Activated CD8-positive, alpha-beta memory T cell treated with anti-CD3 and anti-CD28 coated beads, Interleukin-2, amount 50 U/mL, for 24 hours (primary cell): Measurements from ENCODE around the gene TMEM127.
"Not testable (repeated sequence)": the region's sequence is repeated elsewhere in the genome, so short reads cannot be mapped to it uniquely, and the experiment has no call there.

Experiments
- DNase-seq: peaks from one replicate; pipeline ENCODE4 v3.0.0-alpha.2; 2020; ENCODE audit errors: extremely low read depth

TMEM127 gene

GRCh38 chr2:96241227-96241626 is 24.6 kb downstream of the TMEM127 start:
- no peak for DNase-seq

DNA sequence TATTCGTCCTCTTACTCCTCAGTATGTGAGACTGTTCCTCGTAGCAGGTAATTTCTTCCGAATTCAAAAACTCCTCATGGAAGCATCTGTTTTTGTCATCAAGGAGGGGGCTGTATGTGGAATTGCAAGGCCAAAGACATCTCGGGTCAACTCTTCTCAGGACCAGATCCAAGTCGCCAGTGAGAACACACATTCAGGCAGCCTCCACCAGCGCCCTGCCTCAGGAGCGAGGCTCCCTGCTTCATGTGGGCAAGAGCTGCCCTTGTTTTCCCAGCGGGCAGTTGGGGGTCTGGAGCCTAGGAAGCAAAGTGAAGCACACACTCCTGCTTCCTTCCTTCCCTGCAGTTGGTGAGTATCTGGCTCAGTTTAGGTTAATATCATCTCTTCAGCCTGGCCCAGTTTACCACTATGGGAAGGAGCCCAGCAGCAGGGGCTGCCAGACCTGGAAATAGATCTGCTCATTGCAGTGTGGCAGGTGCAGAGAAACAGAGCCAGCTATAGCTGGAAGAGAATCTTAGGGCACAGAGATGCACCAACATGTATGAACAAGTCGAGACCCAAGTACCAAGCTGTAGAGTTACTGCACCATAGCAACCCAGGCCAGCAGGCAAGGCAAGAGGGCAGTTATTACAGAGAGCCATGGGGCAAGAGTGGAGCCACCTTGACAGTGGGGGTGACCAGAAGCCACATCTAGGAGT is 25.3 kb downstream of the TMEM127 start:
- no peak for DNase-seq

DNA sequence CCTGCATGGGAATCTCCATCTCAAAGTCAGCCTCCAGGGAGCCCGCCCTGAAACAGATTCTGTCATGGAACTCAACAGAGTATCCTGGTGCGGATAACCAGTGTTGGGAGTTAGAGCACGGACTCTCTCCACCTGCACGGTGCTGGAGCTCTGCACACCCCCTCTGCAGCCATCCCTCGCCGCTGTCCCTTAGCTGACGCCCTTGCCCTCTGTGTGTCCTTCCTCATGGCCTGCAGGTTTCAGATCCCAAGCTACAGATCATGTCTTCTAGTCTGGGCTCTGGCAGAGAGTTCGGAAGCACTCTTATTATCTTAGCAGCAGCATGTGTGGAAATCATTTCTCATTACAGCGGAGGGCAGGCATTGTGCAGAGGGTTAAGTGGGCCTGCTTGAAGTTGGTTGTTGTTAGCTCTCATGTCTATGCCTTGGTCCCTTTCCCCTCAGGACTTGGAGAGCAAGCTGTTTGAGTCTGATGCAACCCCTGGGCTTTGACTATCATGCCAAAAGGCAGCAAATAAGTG is 26.0 kb downstream of the TMEM127 start:
- DNase-seq: no peak

- DNase-seq: no peak
Observed at GRCh38 chr2:96239091-96239490, 26.7 kb downstream of the TMEM127 start.

GRCh38 chr2:96238266-96238665 is 27.5 kb downstream of the TMEM127 start:
- DNase-seq: no peak

- DNase-seq: no peak
Observed at GRCh38 chr2:96236882-96237281, 28.9 kb downstream of the TMEM127 start.

GRCh38 chr2:96233880-96234316 is 31.9 kb downstream of the TMEM127 start:
- no peak for DNase-seq

GRCh38 chr2:96233436-96233835 is 32.4 kb downstream of the TMEM127 start:
- DNase-seq: no peak

- no peak for DNase-seq
Observed at GRCh38 chr2:96231316-96231715, 34.5 kb downstream of the TMEM127 start.

DNA sequence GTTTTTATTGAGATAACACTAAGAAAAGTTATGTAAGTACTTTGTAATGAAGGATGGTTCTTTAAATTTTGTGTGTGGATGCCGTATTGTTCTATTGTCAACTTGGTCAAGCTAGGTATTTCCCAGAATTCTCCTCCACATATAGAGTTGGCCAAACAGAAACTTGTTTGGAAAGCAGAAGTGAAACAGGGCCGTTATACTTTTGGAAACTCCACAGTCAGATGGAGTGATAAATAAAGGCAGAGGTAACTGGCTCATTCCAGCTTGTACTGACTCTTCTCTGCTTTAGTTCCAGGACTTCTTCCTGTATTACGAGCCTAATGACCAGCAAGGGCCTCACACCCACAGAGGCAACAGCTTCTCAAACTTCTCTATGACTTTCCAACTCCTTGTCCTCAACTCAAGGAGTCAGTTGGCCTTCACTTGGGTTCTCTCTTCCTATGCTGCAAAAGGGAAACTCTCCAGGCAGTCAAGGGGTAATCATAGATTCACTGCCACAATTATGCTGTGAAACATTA is 40.7 kb downstream of the TMEM127 start:
- DNase-seq: no peak

- DNase-seq: not testable (repeated sequence)
Observed at GRCh38 chr2:96221106-96221505, 44.7 kb downstream of the TMEM127 start.

GRCh38 chr2:96219959-96220358 is 45.8 kb downstream of the TMEM127 start:
- DNase-seq: not testable (repeated sequence)

DNA sequence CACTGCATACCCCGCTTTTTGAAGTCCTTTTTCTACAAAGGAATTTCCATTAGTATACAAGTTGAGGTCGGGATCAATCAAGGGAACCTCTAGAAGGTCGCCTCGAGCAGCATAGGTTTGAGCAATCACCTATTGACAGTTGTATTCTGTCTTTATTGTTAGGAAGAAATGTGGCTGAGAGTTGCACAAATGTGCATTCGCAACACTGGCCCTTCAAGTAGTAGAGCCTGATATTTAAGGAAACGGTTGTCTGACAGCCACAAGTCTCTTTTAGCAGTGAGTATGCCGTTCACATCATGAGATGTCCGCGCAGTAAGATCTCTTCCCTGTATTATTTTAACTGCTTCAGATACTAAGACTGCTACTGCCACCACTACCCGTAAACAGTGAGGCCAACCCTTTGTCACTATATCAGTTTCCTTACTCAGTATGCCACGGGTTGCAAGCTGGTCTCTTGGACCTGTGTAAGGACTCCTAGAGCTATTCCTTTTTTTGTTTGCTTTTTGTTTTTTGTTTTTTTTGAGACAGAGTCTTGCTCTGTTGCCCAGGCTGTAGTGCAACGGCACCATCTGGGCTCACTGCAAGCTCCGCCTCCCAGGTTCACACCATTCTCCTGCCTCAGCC is 47.2 kb downstream of the TMEM127 start:
- DNase-seq: no peak

DNA sequence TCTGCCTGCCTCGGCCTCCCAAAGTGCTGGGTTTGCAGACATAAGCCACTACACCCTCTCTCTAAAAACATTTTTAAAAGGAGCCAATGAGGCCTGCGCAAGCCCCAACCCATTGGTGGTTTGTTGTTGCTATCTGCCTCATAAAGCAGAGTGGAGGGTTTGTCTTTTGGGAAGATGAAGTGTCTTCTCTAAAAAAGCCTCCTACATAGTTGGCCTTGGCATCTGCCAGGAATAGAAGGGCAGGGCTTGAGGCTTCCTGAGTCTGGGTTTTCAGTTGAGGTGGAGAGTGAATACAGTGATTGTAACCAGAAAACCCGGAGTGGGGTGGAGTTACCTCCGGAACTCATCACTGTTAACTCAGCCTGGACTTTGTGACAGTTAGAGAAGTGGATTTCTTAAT is 51.2 kb downstream of the TMEM127 start:
- DNase-seq: no peak

- DNase-seq: no peak
Observed at GRCh38 chr2:96213379-96213778, 52.4 kb downstream of the TMEM127 start.

DNA sequence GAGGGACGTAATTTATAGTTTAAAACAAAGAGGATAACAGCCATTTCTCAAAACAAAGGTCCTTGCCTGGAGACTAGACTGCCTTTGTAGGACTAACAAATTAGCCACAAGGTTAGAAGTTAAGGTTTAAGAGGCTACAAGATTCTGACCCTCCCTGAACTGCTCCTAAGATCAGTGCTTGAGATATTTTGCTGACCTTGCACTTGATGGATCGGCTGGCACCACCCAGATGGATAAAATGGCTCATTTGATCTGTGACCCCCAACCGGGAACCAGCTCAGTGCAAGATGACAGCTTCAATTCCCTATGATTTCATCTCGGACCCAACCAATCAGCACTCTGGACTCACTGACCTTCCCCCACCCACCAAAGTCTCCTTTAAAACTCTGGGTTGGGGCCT is 53.5 kb downstream of the TMEM127 start:
- no peak for DNase-seq

DNA sequence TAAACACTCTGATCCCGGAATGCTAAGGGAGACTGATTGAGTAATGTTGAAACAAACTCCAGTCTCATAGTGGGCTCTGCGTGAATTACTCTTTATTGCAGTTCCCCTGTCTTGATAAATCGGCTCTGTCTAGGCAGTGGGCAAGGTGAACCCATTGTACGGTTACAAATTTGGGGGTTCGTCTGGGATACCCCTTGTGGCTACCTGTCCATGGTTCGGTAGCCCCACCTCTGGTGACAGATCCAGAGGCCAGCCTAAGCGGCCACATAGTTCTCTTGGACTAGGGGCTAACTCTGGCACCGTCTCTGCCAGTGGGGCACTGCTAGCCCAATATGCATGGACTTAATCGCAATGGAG is 56.1 kb downstream of the TMEM127 start:
- no peak for DNase-seq

- no peak for DNase-seq
Observed at GRCh38 chr2:96209011-96209728, 56.6 kb downstream of the TMEM127 start.

- DNase-seq: peak; percentile 95
Observed at GRCh38 chr2:96208143-96209010, 57.4 kb downstream of the TMEM127 start, which contains the start of gene STARD7. STARD7 (minus strand) TSS chr2:96208827; CDS start chr2:96208434, 393 bp downstream.

GRCh38 chr2:96207774-96208142 is 58.0 kb downstream of the TMEM127 start:
- DNase-seq: no peak

DNA sequence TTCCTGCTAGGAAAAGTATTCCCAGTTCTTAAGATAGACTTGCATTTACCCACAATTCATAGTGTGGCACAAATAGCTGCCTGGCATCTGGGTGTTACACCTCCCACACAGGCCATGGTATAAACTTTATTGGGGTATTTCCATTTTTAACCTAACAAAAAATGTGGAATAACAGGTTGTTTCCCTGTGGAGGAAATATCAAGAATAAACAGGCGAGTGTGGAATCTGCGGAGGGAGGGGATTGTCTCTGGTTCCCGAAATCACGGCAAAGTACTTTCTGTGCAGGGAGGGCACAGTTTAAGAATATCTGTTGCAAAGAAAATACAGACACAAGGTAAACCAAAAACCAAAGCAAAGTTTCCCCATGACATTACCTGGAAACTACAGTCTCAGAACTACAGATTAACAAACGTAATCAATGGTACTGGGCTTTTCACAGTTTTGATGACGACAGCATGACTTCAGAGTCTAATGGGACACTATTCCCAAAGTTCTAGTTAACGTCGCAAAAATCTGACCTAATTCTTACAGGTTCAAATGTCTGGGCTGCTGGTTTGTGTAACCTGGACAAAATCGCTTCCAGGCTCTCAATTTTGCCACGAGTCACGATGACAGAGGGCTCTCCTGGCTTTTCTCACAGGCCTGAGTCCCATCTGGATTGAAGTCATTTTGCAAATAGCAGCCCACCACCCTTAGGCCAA is 58.6 kb downstream of the TMEM127 start:
- DNase-seq: no peak
